GM19043 (cell line): ENCODE data around the gene CCNO.

Experiments used
- ATAC-seq: cut with Tn5 transposase; IDR thresholded peaks from one replicate; pipeline ENCODE4 v1.9.1; 2021; ENCODE audit warnings: low read depth; ENCODE audit not compliant: unreplicated experiment

Gene CCNO

DNA sequence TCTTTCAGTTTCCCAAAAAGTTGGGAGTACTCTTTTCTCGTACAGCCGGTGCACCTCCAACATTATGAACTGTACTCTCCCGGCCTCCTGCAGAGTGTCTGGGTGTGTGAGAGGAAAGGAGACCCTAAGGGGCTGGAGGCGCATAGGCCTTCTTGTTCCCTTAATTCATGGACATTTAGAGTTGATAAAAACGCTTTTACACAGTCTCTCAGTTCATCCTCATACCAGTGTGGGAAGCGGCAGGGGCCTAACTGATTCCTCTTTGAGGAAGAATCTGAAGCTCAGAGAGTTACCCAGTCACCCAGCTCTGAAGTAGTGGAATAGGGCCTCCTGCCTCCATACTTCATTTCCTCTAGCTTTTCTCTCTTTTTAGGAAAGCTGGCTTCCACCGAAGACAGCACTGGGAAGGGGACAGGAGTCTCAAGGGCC lies 9.6 kb downstream of the CCNO start:
- no peak for ATAC-seq

GRCh38 chr5:55222985-55223811 lies 10.2 kb downstream of the CCNO start:
- ATAC-seq = no peak

- no peak for ATAC-seq
Observed at GRCh38 chr5:55222092-55222984, 11.1 kb downstream of the CCNO start.

- ATAC-seq = no peak
Observed at GRCh38 chr5:55220433-55221185, 12.8 kb downstream of the CCNO start.

DNA sequence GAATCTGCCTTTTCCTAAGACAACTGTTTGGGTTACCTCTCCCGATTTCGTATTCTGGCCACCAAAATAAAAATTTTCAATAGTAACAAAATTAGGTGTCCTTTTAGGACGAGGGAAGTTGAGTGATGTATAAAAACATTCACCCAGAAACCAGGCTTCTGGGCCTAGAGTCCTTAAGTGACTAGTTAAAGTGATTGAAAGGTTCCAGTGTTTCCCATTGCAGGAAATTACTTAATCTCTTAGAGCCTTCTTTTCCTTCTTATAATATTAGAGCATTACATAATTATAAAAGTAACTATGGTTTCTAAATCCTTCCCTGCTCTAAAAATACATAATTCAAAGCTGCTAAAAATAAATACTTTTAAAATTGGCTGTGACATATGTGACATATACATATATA lies 13.6 kb downstream of the CCNO start:
- ATAC-seq = no peak

- no peak for ATAC-seq
Observed at GRCh38 chr5:55218967-55219366, 14.4 kb downstream of the CCNO start.

- ATAC-seq = no peak
Observed at GRCh38 chr5:55211184-55211874, 22.1 kb downstream of the CCNO start.

- no peak for ATAC-seq
Observed at GRCh38 chr5:55205001-55205400, 28.4 kb downstream of the CCNO start.

- no peak for ATAC-seq
Observed at GRCh38 chr5:55191165-55191564, 42.2 kb downstream of the CCNO start.

DNA sequence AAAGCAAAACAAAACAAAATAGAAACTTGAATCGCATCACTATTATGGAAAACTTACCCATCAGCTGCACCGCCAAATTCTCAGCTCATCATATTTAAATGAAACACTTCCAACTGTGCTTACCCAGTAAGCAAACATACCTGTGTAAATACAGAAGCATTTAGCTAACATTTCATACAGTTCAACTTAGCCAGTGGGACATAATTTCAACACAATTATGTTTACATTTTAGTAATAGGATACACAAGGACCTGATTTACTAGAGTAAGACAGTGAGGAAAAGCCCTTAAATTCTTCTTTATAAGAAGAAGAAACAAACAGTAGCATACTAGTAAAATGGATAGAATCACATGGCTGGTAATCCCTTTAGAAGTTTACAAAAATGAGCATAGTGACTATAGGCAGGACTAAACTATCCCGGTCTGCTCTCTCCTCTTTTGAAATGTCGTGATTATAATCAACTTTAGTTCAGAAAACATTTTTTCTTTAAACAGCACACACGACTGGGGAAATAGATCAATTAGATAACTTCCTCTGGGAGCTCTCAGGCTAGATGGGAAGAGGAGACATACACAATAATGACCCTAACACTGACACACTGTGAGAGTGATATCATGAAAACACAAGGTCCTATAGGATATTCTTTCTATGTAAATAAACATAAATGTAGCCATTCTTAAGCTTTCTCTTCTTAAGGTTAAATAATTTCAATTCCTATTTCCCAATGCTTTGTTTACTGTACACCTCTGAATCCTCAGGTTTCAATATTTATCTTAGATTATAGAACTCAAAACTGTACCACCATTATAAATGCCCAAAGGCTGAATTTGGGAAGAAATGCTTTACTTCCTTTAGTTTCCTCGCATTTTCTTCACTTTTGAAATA lies 44.5 kb downstream of the CCNO start:
- no peak for ATAC-seq

- no peak for ATAC-seq
Observed at GRCh38 chr5:55187370-55187769, 46.0 kb downstream of the CCNO start.
